Fibroblast of skin of abdomen (primary cell): ENCODE measurements around the gene RNU4-1. TPM values are rescaled to one million over a fixed set of nuclear protein-coding genes. Genes with fewer than 3 reads are reported as not detected.
A peak's percentile ranks its signal among the peaks of the same experiment; 100 is the strongest.
"Not testable (repeated sequence)": the region's sequence is repeated elsewhere in the genome, so short reads cannot be mapped to it uniquely, and the experiment has no call there.

Experiments
- DNase-seq: peaks from one replicate; pipeline ENCODE4 v3.0.0-alpha.2; 2013
- polyA plus RNA-seq, 2 experiments: library from polyadenylated mRNA; unstranded; fragments of 120-200 nt; gene quantifications; one replicate each; pipeline ENCODE4 v1.2.1, GENCODE V29; 2013; ENCODE audit not compliant: insufficient read length in 2 of 2

Gene RNU4-1
- polyA plus RNA-seq (2013, experiment 1 of 2; ENCODE audit: insufficient read length), result not detected
- not detected for polyA plus RNA-seq (2013, experiment 2 of 2; ENCODE audit: insufficient read length)

GRCh38 chr12:120292661-120293531 is at the start of gene RNU4-1:
RNU4-1 (minus strand) TSS chr12:120293237.
- peak; percentile 98 for DNase-seq

- no peak for DNase-seq
These were observed 49.4 kb upstream of the RNU4-1 start for GRCh38 chr12:120342175-120343038.

- no peak for DNase-seq
These were observed 46.2 kb upstream of the RNU4-1 start for GRCh38 chr12:120339256-120339655.

GRCh38 chr12:120337730-120338129 is 44.7 kb upstream of the RNU4-1 start:
- DNase-seq, result no peak

- DNase-seq, result not testable (repeated sequence)
These were observed 43.4 kb upstream of the RNU4-1 start for GRCh38 chr12:120336392-120336791.

- peak; percentile 36 for DNase-seq
These were observed 42.4 kb upstream of the RNU4-1 start for GRCh38 chr12:120335447-120335846.

GRCh38 chr12:120332523-120332922 is 39.5 kb upstream of the RNU4-1 start:
- no peak for DNase-seq

- DNase-seq, result no peak
These were observed 39.0 kb upstream of the RNU4-1 start for GRCh38 chr12:120332041-120332440.

GRCh38 chr12:120331390-120331789 is 38.4 kb upstream of the RNU4-1 start:
- no peak for DNase-seq

GRCh38 chr12:120328228-120328627 is 35.2 kb upstream of the RNU4-1 start:
- DNase-seq, result no peak

- DNase-seq, result no peak
These were observed 34.6 kb upstream of the RNU4-1 start, which contains the start of gene PLA2G1B for GRCh38 chr12:120327593-120327992. PLA2G1B (minus strand) TSS chr12:120327779; CDS start chr12:120327753, 26 bp downstream.

GRCh38 chr12:120324841-120325417 is 31.9 kb upstream of the RNU4-1 start:
- DNase-seq, result no peak

GRCh38 chr12:120323772-120324171 is 30.7 kb upstream of the RNU4-1 start:
- no peak for DNase-seq

- no peak for DNase-seq
These were observed 28.6 kb upstream of the RNU4-1 start for GRCh38 chr12:120321382-120322202.

- DNase-seq, result peak; percentile 99
These were observed 24.4 kb upstream of the RNU4-1 start for GRCh38 chr12:120317224-120318105.

- no peak for DNase-seq
These were observed 23.8 kb upstream of the RNU4-1 start for GRCh38 chr12:120316798-120317223.

- no peak for DNase-seq
These were observed 21.2 kb upstream of the RNU4-1 start for GRCh38 chr12:120314220-120314619.

- DNase-seq, result peak; percentile 93
These were observed 9.2 kb upstream of the RNU4-1 start, which contains the start of gene SIRT4 for GRCh38 chr12:120301962-120302815. SIRT4 (plus strand) TSS chr12:120302321; CDS start chr12:120303562, 1,241 bp downstream.

- no peak for DNase-seq
These were observed 701 bp downstream of the RNU4-1 start for GRCh38 chr12:120292411-120292660.
